Prostate gland (tissue), 2 donors: Measurements from ENCODE around the gene HIPK1.

ENCODE experiments used
- POLR2A ChIP-seq: fragments of 450-650 bp; IDR thresholded peaks from one replicate; pipeline ENCODE4 v1.6.1; 2016; ENCODE audit warnings: antibody characterized with exemption, mild to moderate bottlenecking
- POLR2AphosphoS5 ChIP-seq: sonication (generic); formaldehyde crosslinking; IDR thresholded peaks from one replicate; pipeline ENCODE4 v1.6.1; 2017; ENCODE audit warnings: antibody characterized with exemption
- TF ChIP-seq, protein P1 (sequence below), 4 experiments: fragments of 200-600 bp in 2 of 4; fragments of 450-650 bp in 2 of 4; sonication (generic) in 2 of 4; IDR thresholded peaks; 1 replicate in 3 of 4; 2 replicates in 1 of 4; pipeline ENCODE4 v1.5.1; 2016 to 2019; ENCODE audit warnings: antibody characterized with exemption in 4 of 4, mild to moderate bottlenecking in 2 of 4, moderate library complexity in 2 of 4

DNA sequence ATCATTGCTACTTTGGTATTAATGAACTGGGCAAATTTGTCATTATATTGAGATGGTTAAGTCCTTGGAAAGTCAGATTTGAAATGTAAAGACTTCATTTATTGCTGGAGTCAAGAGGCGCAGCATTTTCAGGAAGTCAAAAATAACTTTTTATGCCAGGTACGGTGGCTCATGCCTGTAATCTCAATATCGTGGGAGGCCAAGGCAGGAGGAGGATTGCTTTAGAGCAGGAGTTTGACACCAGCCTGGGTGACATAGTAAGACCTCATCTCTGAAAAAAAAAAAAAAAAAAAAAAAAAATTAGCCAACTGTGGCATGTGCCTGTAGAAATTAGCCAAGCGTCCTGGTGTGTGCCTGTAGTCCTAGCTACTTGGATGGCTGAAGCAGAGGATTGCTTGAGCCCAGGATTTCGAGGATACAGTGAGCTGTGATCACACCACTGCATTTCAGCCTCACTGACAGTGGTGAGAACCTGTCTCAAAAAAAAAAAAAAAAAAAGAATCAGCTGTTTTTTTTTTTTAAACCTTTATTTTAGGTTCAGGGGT, 5.5 kb downstream of the HIPK1 start:
- TF ChIP-seq POLR2A: no peak
- TF ChIP-seq, protein P1, sequence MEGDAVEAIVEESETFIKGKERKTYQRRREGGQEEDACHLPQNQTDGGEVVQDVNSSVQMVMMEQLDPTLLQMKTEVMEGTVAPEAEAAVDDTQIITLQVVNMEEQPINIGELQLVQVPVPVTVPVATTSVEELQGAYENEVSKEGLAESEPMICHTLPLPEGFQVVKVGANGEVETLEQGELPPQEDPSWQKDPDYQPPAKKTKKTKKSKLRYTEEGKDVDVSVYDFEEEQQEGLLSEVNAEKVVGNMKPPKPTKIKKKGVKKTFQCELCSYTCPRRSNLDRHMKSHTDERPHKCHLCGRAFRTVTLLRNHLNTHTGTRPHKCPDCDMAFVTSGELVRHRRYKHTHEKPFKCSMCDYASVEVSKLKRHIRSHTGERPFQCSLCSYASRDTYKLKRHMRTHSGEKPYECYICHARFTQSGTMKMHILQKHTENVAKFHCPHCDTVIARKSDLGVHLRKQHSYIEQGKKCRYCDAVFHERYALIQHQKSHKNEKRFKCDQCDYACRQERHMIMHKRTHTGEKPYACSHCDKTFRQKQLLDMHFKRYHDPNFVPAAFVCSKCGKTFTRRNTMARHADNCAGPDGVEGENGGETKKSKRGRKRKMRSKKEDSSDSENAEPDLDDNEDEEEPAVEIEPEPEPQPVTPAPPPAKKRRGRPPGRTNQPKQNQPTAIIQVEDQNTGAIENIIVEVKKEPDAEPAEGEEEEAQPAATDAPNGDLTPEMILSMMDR (IDR thresholded peaks at IDR 0.05): no peak
- TF ChIP-seq POLR2AphosphoS5: no peak
